ENCODE results near the gene MMD2.

The MMD2 gene

GRCh38 chr7:4911111-4911828 lies 47.7 kb downstream of the MMD2 start:
- TF ChIP-seq CTCF (IDR thresholded peaks at IDR 0.05; ENCODE audit: unreplicated experiment in 3 of 3) = no peak
- Mint-ChIP-seq H3K4me1 (no peaks in the 10 kb centered on the region), H3K4me3 (no peak overlapping the region)

GRCh38 chr7:4906682-4907081 lies 52.3 kb downstream of the MMD2 start:
- Mint-ChIP-seq H3K27ac (no peak overlapping the region), H3K36me3 (ENCODE audit: low read depth) (no peaks in the 10 kb centered on the region), H3K4me1 (no peaks in the 10 kb centered on the region), H3K27me3 (ENCODE audit: low read depth) (peaks cover 22% of the 10 kb centered on the region), H3K4me3 (no peak overlapping the region), H3K9me3 (no peaks in the 10 kb centered on the region)
- no peak for TF ChIP-seq CTCF (IDR thresholded peaks at IDR 0.05; ENCODE audit: unreplicated experiment in 3 of 3)

More at GRCh38 chr7:4911111-4911828, 47.7 kb downstream of the MMD2 start:
- Mint-ChIP-seq H3K9me3 (no peaks in the 10 kb centered on the region), H3K27me3 (ENCODE audit: low read depth) (peaks cover 7% of the 10 kb centered on the region), H3K36me3 (ENCODE audit: low read depth) (no peaks in the 10 kb centered on the region), H3K27ac (no peak overlapping the region)

DNA sequence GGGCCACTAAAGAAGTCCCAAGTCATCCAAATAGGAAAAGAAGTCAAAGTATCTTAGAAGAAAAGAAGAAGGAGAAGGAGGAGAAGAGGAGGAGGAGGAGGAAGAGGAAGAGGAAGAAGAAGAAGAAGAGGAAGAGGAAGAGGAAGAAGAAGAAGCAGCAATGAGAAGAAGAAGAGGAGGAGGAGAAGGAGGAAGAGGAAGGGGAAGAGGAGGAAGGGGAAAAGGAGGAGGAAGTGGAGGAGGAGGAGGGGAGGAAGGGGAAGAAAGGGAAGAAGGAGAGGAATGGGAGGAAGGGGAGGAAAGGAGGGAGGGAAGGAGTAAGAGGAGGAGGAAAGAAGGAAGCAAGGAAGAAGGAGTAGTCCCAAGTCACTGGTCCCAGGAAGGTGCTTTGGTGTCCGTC lies 53.8 kb downstream of the MMD2 start:
- H3K4me3 Mint-ChIP-seq = no peak overlapping the region
- H3K27ac Mint-ChIP-seq = no peak overlapping the region
- no peaks in the 10 kb centered on the region for H3K9me3 Mint-ChIP-seq
- no peak for TF ChIP-seq CTCF (IDR thresholded peaks at IDR 0.05; ENCODE audit: unreplicated experiment in 3 of 3)
- peaks cover 27% of the 10 kb centered on the region for H3K27me3 Mint-ChIP-seq (ENCODE audit: low read depth)
- H3K36me3 Mint-ChIP-seq (ENCODE audit: low read depth) = no peaks in the 10 kb centered on the region
- H3K4me1 Mint-ChIP-seq = no peaks in the 10 kb centered on the region

DNA sequence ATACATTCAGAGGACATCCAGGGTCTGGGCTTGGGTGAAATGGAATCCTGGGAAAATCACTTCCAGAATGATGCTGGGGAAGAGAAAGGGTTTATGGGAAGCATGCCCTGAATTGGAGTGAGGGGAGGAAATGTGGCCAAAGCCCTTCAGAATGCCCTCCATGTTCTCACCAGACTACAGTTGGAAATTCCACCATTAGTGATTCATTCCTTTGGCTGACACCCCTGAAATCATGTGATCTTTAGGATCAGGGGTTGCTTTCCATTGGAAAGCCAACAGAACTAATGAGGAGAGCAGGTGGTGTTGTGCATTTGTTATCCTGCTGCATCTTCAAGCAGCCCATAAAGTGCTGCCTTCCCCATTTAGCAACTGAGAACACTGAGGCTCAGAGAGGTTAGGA lies 54.6 kb downstream of the MMD2 start:
- TF ChIP-seq CTCF (IDR thresholded peaks at IDR 0.05; ENCODE audit: unreplicated experiment in 3 of 3) = no peak
- Mint-ChIP-seq H3K4me1 (no peaks in the 10 kb centered on the region), H3K27me3 (ENCODE audit: low read depth) (peaks cover 27% of the 10 kb centered on the region), H3K27ac (no peak overlapping the region), H3K36me3 (ENCODE audit: low read depth) (no peaks in the 10 kb centered on the region), H3K4me3 (no peak overlapping the region), H3K9me3 (no peaks in the 10 kb centered on the region)

DNA sequence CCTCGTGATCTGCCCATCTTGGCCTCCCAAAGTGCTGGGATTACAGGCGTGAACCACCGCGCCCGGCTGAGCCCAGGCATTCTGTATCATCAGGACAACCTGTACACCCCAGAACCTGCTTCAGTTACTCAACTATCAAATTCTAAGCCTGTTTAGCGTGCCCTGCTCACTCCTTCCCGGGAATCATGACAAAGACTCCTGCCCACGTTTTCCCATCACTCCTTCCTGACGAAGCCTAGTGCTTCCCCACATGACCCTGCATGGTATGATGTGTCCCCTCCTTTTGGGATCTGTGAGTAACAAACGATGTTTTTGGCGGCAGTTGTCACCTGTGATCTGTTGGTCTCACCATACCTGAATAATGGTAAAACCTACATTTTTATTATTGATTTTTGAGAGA lies 63.2 kb downstream of the MMD2 start:
- H3K4me1 Mint-ChIP-seq = no peaks in the 10 kb centered on the region

More for the DNA sequence above, 63.2 kb downstream of the MMD2 start:
- TF ChIP-seq CTCF (IDR thresholded peaks at IDR 0.05; ENCODE audit: unreplicated experiment in 3 of 3) = no peak
- Mint-ChIP-seq H3K4me3 (no peak overlapping the region), H3K27me3 (ENCODE audit: low read depth) (peaks cover 21% of the 10 kb centered on the region), H3K36me3 (ENCODE audit: low read depth) (no peaks in the 10 kb centered on the region), H3K27ac (no peak overlapping the region), H3K9me3 (peaks cover 8% of the 10 kb centered on the region)

Data from nephron (organoid).